Liver (tissue), 9 donors: ENCODE results near the gene U2AF1L4. TPM values are rescaled to one million over a fixed set of nuclear protein-coding genes. Genes with fewer than 3 reads are reported as not detected.

ENCODE experiments used
- DNase-seq: peaks from one replicate; pipeline ENCODE4 v3.0.0-alpha.2; 2017; ENCODE audit warnings: low spot score
- H3K27ac ChIP-seq, 2 donors: one replicate each; pipeline ENCODE4 v1.7.0; 2013; ENCODE audit warnings: inconsistent platforms in 2 of 2, low read length in 2 of 2, control low read depth in 1 of 2, low read depth in 1 of 2, mild to moderate bottlenecking in 1 of 2
- H3K27me3 ChIP-seq, 4 donors: one replicate each; pipeline versions ENCODE4 v1.6.1 to v1.7.0; 2013; ENCODE audit warnings: low read length in 3 of 4, inconsistent platforms in 1 of 4, mild to moderate bottlenecking in 1 of 4, moderate library complexity in 1 of 4; ENCODE audit not compliant: control insufficient read depth in 4 of 4, insufficient read depth in 4 of 4
- H3K36me3 ChIP-seq, 4 donors: one replicate each; pipeline versions ENCODE4 v1.6.1 to v1.7.0; 2013; ENCODE audit warnings: low read length in 3 of 4, mild to moderate bottlenecking in 3 of 4, low read depth in 1 of 4, moderate library complexity in 1 of 4; ENCODE audit not compliant: control insufficient read depth in 4 of 4, insufficient read depth in 3 of 4
- H3K4me1 ChIP-seq, 4 donors: one replicate each; pipeline versions ENCODE4 v1.6.1 to v1.7.0; 2013; ENCODE audit warnings: low read length in 3 of 4, mild to moderate bottlenecking in 3 of 4, moderate library complexity in 1 of 4; ENCODE audit not compliant: control insufficient read depth in 4 of 4, insufficient read depth in 4 of 4
- H3K4me3 ChIP-seq, 3 donors: one replicate each; pipeline versions ENCODE4 v1.6.1 to v1.7.0; 2013; ENCODE audit warnings: low read length in 3 of 3, control low read depth in 1 of 3, low read depth in 1 of 3, mild to moderate bottlenecking in 1 of 3
- H3K9ac ChIP-seq, 2 donors: one replicate each; pipeline ENCODE4 v1.7.0; 2013; ENCODE audit warnings: low read length in 2 of 2, mild to moderate bottlenecking in 2 of 2, moderate library complexity in 2 of 2, control low read depth in 1 of 2, low read depth in 1 of 2
- H3K9me3 ChIP-seq, 4 donors: one replicate each; pipeline versions ENCODE4 v1.6.1 to v1.7.0; 2013; ENCODE audit warnings: low read length in 3 of 4; ENCODE audit not compliant: control insufficient read depth in 4 of 4
- CTCF ChIP-seq: fragments of 150-350 bp; IDR thresholded peaks from 2 replicates; pipeline ENCODE4 v1.5.1; 2017; ENCODE audit warnings: improper control_type of control experiment, low read depth, low read length; ENCODE audit not compliant: missing input control
- EGR1 ChIP-seq, 2 donors: IDR thresholded peaks; 2 replicates each; pipeline ENCODE4 v1.6.1; 2016 to 2018; ENCODE audit warnings: antibody characterized with exemption in 2 of 2, low read depth in 2 of 2
- FOXA1 ChIP-seq: IDR thresholded peaks from 2 replicates; pipeline ENCODE4 v1.6.1; 2016; ENCODE audit warnings: antibody characterized with exemption
- FOXA2 ChIP-seq: IDR thresholded peaks from 2 replicates; pipeline ENCODE4 v1.6.1; 2016; ENCODE audit warnings: antibody characterized with exemption
- HNF4A ChIP-seq, 2 donors: conservative IDR thresholded peaks; 2 replicates each; pipeline ENCODE4 v1.6.1; 2016; ENCODE audit warnings: antibody characterized with exemption in 2 of 2, mild to moderate bottlenecking in 2 of 2
- HNF4G ChIP-seq: IDR thresholded peaks from 2 replicates; pipeline ENCODE4 v1.6.1; 2016; ENCODE audit warnings: antibody characterized with exemption
- JUND ChIP-seq, 2 donors: IDR thresholded peaks; 2 replicates each; pipeline ENCODE4 v1.6.1; 2016; ENCODE audit warnings: antibody characterized with exemption in 2 of 2
- MAX ChIP-seq: IDR thresholded peaks from 2 replicates; pipeline ENCODE4 v1.6.1; 2016; ENCODE audit warnings: antibody characterized with exemption
- NR2F2 ChIP-seq: IDR thresholded peaks from 2 replicates; pipeline ENCODE4 v1.6.1; 2016; ENCODE audit warnings: antibody characterized with exemption
- RAD21 ChIP-seq, 2 donors: IDR thresholded peaks; 2 replicates each; pipeline ENCODE4 v1.6.1; 2016; ENCODE audit warnings: antibody characterized with exemption in 2 of 2, mild to moderate bottlenecking in 2 of 2
- REST ChIP-seq: IDR thresholded peaks from 2 replicates; pipeline ENCODE4 v1.6.1; 2016; ENCODE audit warnings: antibody characterized with exemption, mild to moderate bottlenecking
- RXRA ChIP-seq, 2 donors: IDR thresholded peaks; 2 replicates each; pipeline ENCODE4 v1.6.1; 2017 to 2018; ENCODE audit warnings: antibody characterized with exemption in 2 of 2, mild to moderate bottlenecking in 1 of 2
- SP1 ChIP-seq: IDR thresholded peaks from 2 replicates; pipeline ENCODE4 v1.6.1; 2018; ENCODE audit warnings: antibody characterized with exemption, mild to moderate bottlenecking
- TAF1 ChIP-seq: conservative IDR thresholded peaks from 2 replicates; pipeline ENCODE4 v1.6.1; 2016; ENCODE audit warnings: antibody characterized with exemption, mild to moderate bottlenecking
- YY1 ChIP-seq: IDR thresholded peaks from 2 replicates; pipeline ENCODE4 v1.6.1; 2016; ENCODE audit warnings: antibody characterized with exemption, mild to moderate bottlenecking
- ZBTB33 ChIP-seq: IDR thresholded peaks from 2 replicates; pipeline ENCODE4 v1.6.1; 2016; ENCODE audit warnings: antibody characterized with exemption
- WGBS: extraction: QIAGEN DNeasy Blood & Tissue Kit; methylation state at CpG from one replicate; pipeline ENCODE4 v1.1.7; 2013; 5-methylcytosine and 5-hydroxymethylcytosine counted together
- polyA plus RNA-seq, 2 donors: library from polyadenylated mRNA; stranded (reverse) in 1 of 2; unstranded in 1 of 2; fragments of 200-250 nt in 1 of 2; fragments of >200 nt in 1 of 2; fragmentation: Nextera tagmentation in 1 of 2; extraction: Ambion mirVana in 1 of 2; gene quantifications; one replicate each; pipeline versions ENCODE4 v1.2.1 to v1.2.3, GENCODE V29; 2013 to 2015
- total RNA-seq, 2 donors: library from RNA; depleted of rRNA; stranded (reverse); fragments of >200 nt; gene quantifications; one replicate each; pipeline ENCODE4 v1.2.3, GENCODE V29; 2014
- TF ChIP-seq, protein P1 (sequence below): IDR thresholded peaks from 2 replicates; pipeline ENCODE4 v1.6.1; 2016; ENCODE audit warnings: antibody characterized with exemption
- donor health status: healthy.
- donor health status: healthy.
- donor health status: healthy.
- donor health status: healthy.
- donor health status: healthy.

Gene U2AF1L4
- total and polyA plus RNA-seq, 4 donors = 4.5 to 36.5 (median 13.4) TPM

DNA sequence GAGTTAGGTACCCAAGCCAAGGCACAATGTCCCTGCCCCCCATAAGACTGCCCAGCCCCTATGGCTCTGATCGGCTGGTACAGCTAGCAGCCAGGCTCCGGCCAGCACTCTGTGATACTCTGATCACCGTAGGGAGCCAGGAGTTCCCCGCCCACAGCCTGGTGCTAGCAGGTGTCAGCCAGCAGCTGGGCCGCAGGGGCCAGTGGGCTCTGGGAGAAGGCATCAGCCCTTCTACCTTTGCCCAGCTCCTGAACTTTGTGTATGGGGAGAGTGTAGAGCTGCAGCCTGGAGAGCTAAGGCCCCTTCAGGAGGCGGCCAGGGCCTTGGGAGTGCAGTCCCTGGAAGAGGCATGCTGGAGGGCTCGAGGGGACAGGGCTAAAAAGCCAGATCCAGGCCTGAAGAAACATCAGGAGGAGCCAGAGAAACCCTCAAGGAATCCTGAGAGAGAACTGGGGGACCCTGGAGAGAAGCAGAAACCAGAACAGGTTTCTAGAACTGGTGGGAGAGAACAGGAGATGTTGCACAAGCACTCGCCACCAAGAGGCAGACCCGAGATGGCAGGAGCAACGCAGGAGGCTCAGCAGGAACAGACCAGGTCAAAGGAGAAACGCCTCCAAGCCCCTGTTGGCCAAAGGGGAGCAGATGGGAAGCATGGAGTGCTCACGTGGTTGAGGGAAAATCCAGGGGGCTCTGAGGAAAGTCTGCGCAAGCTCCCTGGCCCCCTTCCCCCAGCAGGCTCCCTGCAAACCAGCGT, 30.4 kb downstream of the U2AF1L4 start:
- Histone ChIP-seq H3K27ac (no peak overlapping the region), H3K9ac (no peak overlapping the region), H3K27me3 (no peaks in the 10 kb centered on the region), H3K9me3 (no peaks in the 10 kb centered on the region), H3K4me3 (no peak overlapping the region), H3K4me1 (peaks cover 9 to 29% (median 20%) of the 10 kb centered on the region in 4 donors), H3K36me3 (no peaks in the 10 kb centered on the region)
- no peak for DNase-seq
- WGBS = 81% methylated on average over 14 of the region's 14 CpGs
- TF ChIP-seq HNF4A (conservative IDR thresholded peaks at IDR 0.05) (no peak), JUND (IDR thresholded peaks at IDR 0.05) (no peak), RAD21 (IDR thresholded peaks at IDR 0.05) (no peak), TAF1 (no peak), ZBTB33 (no peak), FOXA2 (no peak), HNF4G (no peak), CTCF (no peak), EGR1 (IDR thresholded peaks at IDR 0.05; ENCODE audit: low read depth in 2 of 2) (no peak), SP1 (no peak), RXRA (IDR thresholded peaks at IDR 0.05) (no peak), MAX (no peak), REST (no peak), YY1 (no peak), FOXA1 (no peak)

- Histone ChIP-seq H3K9ac (no peak overlapping the region), H3K36me3 (no peaks in the 10 kb centered on the region), H3K27ac (no peak overlapping the region), H3K4me3 (no peak overlapping the region), H3K9me3 (no peaks in the 10 kb centered on the region), H3K4me1 (peaks cover 5 to 21% (median 13%) of the 10 kb centered on the region in 4 donors), H3K27me3 (no peaks in the 10 kb centered on the region)
- DNase-seq = no peak
- 85% methylated on average over 12 of the region's 12 CpGs for WGBS
- TF ChIP-seq NR2F2 (no peak), FOXA2 (no peak), FOXA1 (no peak), HNF4A (conservative IDR thresholded peaks at IDR 0.05) (no peak), CTCF (no peak), MAX (no peak), RXRA (IDR thresholded peaks at IDR 0.05) (no peak), HNF4G (no peak), SP1 (no peak)
- TF ChIP-seq, protein P1, sequence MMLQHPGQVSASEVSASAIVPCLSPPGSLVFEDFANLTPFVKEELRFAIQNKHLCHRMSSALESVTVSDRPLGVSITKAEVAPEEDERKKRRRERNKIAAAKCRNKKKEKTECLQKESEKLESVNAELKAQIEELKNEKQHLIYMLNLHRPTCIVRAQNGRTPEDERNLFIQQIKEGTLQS = no peak
Measured at GRCh38 chr19:35713904-35714495, 31.2 kb downstream of the U2AF1L4 start.
